ENCODE data around the gene C1QTNF5. TPM values are rescaled to one million over a fixed set of nuclear protein-coding genes. Genes with fewer than 3 reads are reported as not detected.

C1QTNF5 gene
- total and polyA plus RNA-seq, 4 donors: 1.9 to 6.4 (median 3.3) TPM

GRCh38 chr11:119307974-119308373, 32.7 kb downstream of the C1QTNF5 start (continued):
- TF ChIP-seq GABPA (IDR thresholded peaks at IDR 0.05 in 1 of 2, conservative IDR thresholded peaks at IDR 0.05 in 1 of 2): no peak
- no peak for TF ChIP-seq YY1 (IDR thresholded peaks at IDR 0.05)
- no peak for TF ChIP-seq HNF4G (IDR thresholded peaks at IDR 0.05)
- TF ChIP-seq REST (IDR thresholded peaks at IDR 0.05): no peak

- Histone ChIP-seq H3K27ac (ENCODE audit: low read depth in 1 of 2, low read length in 2 of 2) (peak overlapping the region in 1 of 2 donors; percentile 15), H3K9me3 (ENCODE audit: control insufficient read depth in 4 of 4, low read length in 3 of 4) (no peaks in the 10 kb centered on the region), H3K9ac (ENCODE audit: low read depth in 1 of 2, low read length in 2 of 2) (no peak overlapping the region), H3K4me3 (ENCODE audit: low read depth in 1 of 3, low read length in 3 of 3) (no peak overlapping the region), H3K36me3 (ENCODE audit: control insufficient read depth in 4 of 4, insufficient read depth in 3 of 4, low read depth in 1 of 4, low read length in 3 of 4) (peaks cover 0 to 14% (median 5%) of the 10 kb centered on the region in 4 donors), H3K27me3 (ENCODE audit: control insufficient read depth in 4 of 4, insufficient read depth in 4 of 4, low read length in 3 of 4) (no peaks in the 10 kb centered on the region), H3K4me1 (ENCODE audit: control insufficient read depth in 4 of 4, insufficient read depth in 4 of 4, low read length in 3 of 4) (no peaks in the 10 kb centered on the region)
- WGBS: 86% methylated on average over 1 of the region's 1 CpG
- DNase-seq (ENCODE audit: low spot score): no peak
- TF ChIP-seq REST (IDR thresholded peaks at IDR 0.05) (no peak), ZBTB33 (IDR thresholded peaks at IDR 0.05) (no peak), YY1 (IDR thresholded peaks at IDR 0.05) (no peak)
Measured at GRCh38 chr11:119307219-119307618, 33.5 kb downstream of the C1QTNF5 start.

GRCh38 chr11:119306373-119306890, 34.3 kb downstream of the C1QTNF5 start:
- 88% methylated on average over 5 of the region's 5 CpGs for whole genome bisulfite sequencing
- no peak overlapping the region for H3K4me3 ChIP-seq (ENCODE audit: low read depth in 1 of 3, low read length in 3 of 3)
- H3K27ac ChIP-seq (ENCODE audit: low read depth in 1 of 2, low read length in 2 of 2): no peak overlapping the region
- H3K4me1 ChIP-seq (ENCODE audit: control insufficient read depth in 4 of 4, insufficient read depth in 4 of 4, low read length in 3 of 4): no peaks in the 10 kb centered on the region
- no peaks in the 10 kb centered on the region for H3K27me3 ChIP-seq (ENCODE audit: control insufficient read depth in 4 of 4, insufficient read depth in 4 of 4, low read length in 3 of 4)
- H3K36me3 ChIP-seq (ENCODE audit: control insufficient read depth in 4 of 4, insufficient read depth in 3 of 4, low read depth in 1 of 4, low read length in 3 of 4): peaks cover 0 to 15% (median 9%) of the 10 kb centered on the region in 4 donors
- no peak for DNase-seq (ENCODE audit: low spot score)
- no peak overlapping the region for H3K9ac ChIP-seq (ENCODE audit: low read depth in 1 of 2, low read length in 2 of 2)
- H3K9me3 ChIP-seq (ENCODE audit: control insufficient read depth in 4 of 4, low read length in 3 of 4): no peaks in the 10 kb centered on the region
- TF ChIP-seq GABPA (IDR thresholded peaks at IDR 0.05 in 1 of 2, conservative IDR thresholded peaks at IDR 0.05 in 1 of 2) (no peak), ATF3 (IDR thresholded peaks at IDR 0.05) (no peak), RXRA (IDR thresholded peaks at IDR 0.05) (no peak), SP1 (IDR thresholded peaks at IDR 0.05) (no peak), MAX (IDR thresholded peaks at IDR 0.05) (no peak), NR2F2 (IDR thresholded peaks at IDR 0.05) (no peak), REST (IDR thresholded peaks at IDR 0.05) (no peak), EGR1 (IDR thresholded peaks at IDR 0.05; ENCODE audit: low read depth in 2 of 2) (no peak), RAD21 (IDR thresholded peaks at IDR 0.05) (no peak), FOXA1 (IDR thresholded peaks at IDR 0.05) (no peak), HNF4G (IDR thresholded peaks at IDR 0.05) (no peak), FOXA2 (IDR thresholded peaks at IDR 0.05) (no peak)
